ENCODE data around the gene ARHGAP15. TPM values are rescaled to one million over a fixed set of nuclear protein-coding genes. Genes with fewer than 3 reads are reported as not detected.

Gene ARHGAP15
- total RNA-seq, 2 donors from 2014 or later: 0.41 to 4.3 TPM

DNA sequence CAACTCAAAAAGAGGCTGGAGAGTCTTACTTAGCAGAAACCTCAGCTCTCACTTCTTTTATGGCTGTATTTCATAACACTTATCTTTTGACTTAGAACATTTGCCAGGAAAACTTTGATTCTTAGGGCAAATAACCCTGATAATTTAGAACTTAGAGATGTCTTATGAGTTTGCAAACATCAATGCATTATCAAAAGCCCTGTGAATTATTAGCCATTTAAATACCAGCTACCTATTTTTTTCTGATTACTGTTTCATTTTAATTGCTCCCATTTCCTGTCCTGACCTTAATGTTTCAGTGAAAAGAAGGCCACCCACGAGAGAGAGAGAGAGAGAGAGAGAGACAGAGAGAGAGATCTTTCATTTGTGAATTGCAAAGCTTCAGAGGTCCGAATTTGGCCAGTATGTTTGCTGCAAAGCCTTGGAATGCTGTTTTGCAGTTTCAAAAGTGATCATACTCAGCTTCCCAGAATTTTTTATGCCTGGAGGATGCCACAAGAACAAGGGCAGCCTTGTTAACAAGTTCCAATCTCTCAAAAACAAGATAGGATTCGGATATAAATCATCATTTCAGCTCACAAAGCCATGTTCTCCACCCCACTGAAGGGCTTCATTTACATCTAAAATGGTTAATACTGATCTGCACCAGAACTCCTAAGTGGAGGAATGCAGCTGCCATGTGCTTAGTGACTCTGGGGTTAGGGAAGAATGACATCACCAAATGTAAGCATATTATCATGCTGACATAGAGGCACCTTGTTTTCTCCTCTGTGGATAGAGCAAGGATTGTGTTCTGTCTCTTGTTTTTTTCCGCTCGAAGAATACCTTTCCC is 478.2 kb downstream of the ARHGAP15 start:
- no peak for TF ChIP-seq POLR2A (IDR thresholded peaks at IDR 0.05)
- Histone ChIP-seq H3K36me3 (no peaks in the 10 kb centered on the region), H3K4me1 (replicated peaks) (no peaks in the 10 kb centered on the region), H3K27me3 (replicated peaks; ENCODE audit: insufficient read depth) (no peaks in the 10 kb centered on the region), H3K4me3 (no peak overlapping the region), H3K9me3 (no peaks in the 10 kb centered on the region), H3K27ac (no peak overlapping the region)
- 60% methylated on average over 5 of the region's 5 CpGs for WGBS
- DNase-seq (ENCODE audit: low spot score): no peak
- intact Hi-C loops (cut with DNase I): no loop called here

DNA sequence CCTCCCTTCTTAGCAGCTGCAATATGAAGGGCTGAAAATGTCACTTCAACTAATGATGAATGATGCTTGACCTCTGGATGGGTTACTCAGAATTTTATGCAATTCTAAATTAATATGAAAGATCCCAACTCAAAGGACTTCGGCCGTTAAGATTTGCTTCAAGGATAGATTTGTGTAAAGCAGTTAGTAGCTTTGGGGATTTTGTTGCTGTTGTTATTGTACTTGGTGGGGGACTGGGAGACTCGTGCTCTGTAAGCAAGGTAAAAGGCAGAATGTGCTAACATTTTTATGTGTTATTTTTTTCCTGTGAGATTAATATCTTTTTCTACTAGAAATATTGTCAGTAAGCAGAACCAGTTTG is 478.8 kb downstream of the ARHGAP15 start:
- TF ChIP-seq CTCF (IDR thresholded peaks at IDR 0.05): no peak
- TF ChIP-seq POLR2A (IDR thresholded peaks at IDR 0.05): no peak
- no peak for TF ChIP-seq POLR2AphosphoS5 (IDR thresholded peaks at IDR 0.05)
- Histone ChIP-seq H3K36me3 (no peaks in the 10 kb centered on the region), H3K4me3 (no peak overlapping the region), H3K27me3 (replicated peaks; ENCODE audit: insufficient read depth) (no peaks in the 10 kb centered on the region), H3K4me1 (replicated peaks) (no peaks in the 10 kb centered on the region), H3K27ac (no peak overlapping the region), H3K9me3 (no peaks in the 10 kb centered on the region)
- WGBS: 77% methylated on average over 3 of the region's 3 CpGs
- intact Hi-C loops (cut with DNase I): no loop called here
- no peak for DNase-seq (ENCODE audit: low spot score)

DNA sequence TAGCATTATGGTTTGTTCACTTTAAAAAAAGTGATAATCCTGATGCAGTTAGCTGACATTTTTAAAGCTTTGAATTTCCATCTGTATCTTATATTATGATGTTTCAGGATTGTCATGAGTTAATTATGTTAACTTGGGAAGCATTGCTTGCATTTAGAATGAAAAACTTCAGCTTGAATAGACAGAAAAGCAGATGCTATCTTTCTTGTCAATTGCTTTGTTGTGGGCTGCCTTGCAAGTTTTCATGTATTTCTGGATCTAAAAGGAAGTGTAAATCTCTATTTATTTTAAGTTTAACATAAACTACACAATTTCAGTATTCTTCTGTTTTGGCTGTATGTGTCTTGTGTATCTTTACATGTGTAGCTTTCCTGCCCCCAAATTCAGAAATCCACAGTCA is 479.5 kb downstream of the ARHGAP15 start:
- DNase-seq (ENCODE audit: low spot score): no peak
- no peak overlapping the region for H3K4me3 ChIP-seq
- H3K36me3 ChIP-seq: no peaks in the 10 kb centered on the region
- H3K27me3 ChIP-seq (replicated peaks; ENCODE audit: insufficient read depth): no peaks in the 10 kb centered on the region
- H3K4me1 ChIP-seq (replicated peaks): no peaks in the 10 kb centered on the region
- H3K9me3 ChIP-seq: no peaks in the 10 kb centered on the region
- no peak overlapping the region for H3K27ac ChIP-seq
- TF ChIP-seq CTCF (IDR thresholded peaks at IDR 0.05) (no peak), POLR2A (IDR thresholded peaks at IDR 0.05) (no peak), POLR2AphosphoS5 (IDR thresholded peaks at IDR 0.05) (no peak)
- intact Hi-C loops (cut with DNase I): no loop called here

DNA sequence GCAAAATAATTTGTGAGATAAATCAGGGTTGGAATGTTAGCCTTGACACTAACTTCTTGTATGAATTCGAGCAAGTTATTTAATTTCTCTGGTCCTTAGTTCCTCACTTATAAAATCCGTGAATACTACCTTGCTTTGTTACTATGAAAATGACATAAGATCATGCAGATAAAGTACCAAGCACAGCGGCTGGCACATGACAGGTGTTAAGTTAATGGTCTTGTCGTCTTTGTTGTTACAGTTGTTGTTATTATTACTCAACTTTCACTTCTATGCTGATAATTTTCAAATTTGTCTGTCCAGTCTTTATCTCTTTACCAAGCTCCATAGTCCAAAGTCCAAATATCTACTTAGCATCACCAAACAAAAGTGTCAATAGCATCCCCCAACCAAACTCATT is 482.1 kb downstream of the ARHGAP15 start:
- Histone ChIP-seq H3K4me3 (no peak overlapping the region), H3K27ac (no peak overlapping the region), H3K4me1 (replicated peaks) (no peaks in the 10 kb centered on the region), H3K9me3 (no peaks in the 10 kb centered on the region), H3K27me3 (replicated peaks; ENCODE audit: insufficient read depth) (no peaks in the 10 kb centered on the region), H3K36me3 (no peaks in the 10 kb centered on the region)
- no peak for TF ChIP-seq POLR2AphosphoS5 (IDR thresholded peaks at IDR 0.05)
- intact Hi-C loops (cut with DNase I): no loop called here
- DNase-seq (ENCODE audit: low spot score): no peak
- 68% methylated on average over 4 of the region's 4 CpGs for WGBS

DNA sequence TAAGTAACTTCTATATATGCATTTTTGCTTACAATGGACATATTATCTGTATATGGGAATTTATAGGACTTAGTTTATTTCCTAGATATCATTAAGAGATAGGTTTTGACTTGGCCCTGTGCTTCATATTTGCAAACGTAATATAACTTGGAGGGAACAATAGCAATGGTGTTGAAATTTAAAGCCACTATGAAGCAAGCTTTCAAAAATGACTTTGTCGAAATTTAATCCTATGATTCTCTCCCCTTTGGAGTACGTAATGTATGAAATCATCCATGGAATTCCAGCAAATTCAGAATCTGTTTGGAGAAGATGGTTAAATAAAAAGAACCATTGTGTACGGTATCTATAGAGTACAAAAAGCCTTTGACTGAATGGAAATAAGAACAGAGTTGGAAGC is 486.3 kb downstream of the ARHGAP15 start:
- Histone ChIP-seq H3K27ac (no peak overlapping the region), H3K36me3 (no peaks in the 10 kb centered on the region), H3K4me1 (replicated peaks) (no peaks in the 10 kb centered on the region), H3K9me3 (no peaks in the 10 kb centered on the region), H3K4me3 (no peak overlapping the region), H3K27me3 (replicated peaks; ENCODE audit: insufficient read depth) (no peaks in the 10 kb centered on the region)
- no peak for DNase-seq (ENCODE audit: low spot score)
- intact Hi-C loops (cut with DNase I): no loop called here
- TF ChIP-seq POLR2A (IDR thresholded peaks at IDR 0.05): no peak
- 56% methylated on average over 4 of the region's 4 CpGs for WGBS

DNA sequence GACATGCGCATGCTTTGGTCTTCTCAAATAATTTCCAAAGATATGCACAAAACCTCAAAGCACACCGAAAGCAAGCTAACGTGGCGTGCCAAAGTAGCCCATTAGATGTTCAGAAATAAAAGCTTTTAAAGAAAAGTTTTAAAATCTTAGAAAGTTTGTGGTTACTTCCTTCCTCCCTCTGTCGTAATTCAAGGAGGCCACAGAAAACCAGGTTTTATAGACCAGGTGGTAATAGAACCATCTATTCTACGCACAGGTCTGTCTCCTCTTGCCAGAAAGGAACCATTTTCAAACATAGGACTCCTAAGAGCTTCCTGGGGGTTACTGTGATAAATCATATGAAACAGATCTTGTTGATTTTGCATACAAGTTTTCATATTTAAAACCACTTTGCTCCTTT is 487.2 kb downstream of the ARHGAP15 start:
- WGBS: 89% methylated on average over 6 of the region's 6 CpGs
- no peak overlapping the region for H3K4me3 ChIP-seq
- intact Hi-C loops (cut with DNase I): no loop called here
- H3K4me1 ChIP-seq (replicated peaks): no peaks in the 10 kb centered on the region
- H3K9me3 ChIP-seq: no peaks in the 10 kb centered on the region
- no peak overlapping the region for H3K27ac ChIP-seq
- DNase-seq (ENCODE audit: low spot score): no peak
- TF ChIP-seq CTCF (IDR thresholded peaks at IDR 0.05) (no peak), POLR2A (IDR thresholded peaks at IDR 0.05) (no peak), POLR2AphosphoS5 (IDR thresholded peaks at IDR 0.05) (no peak)
- no peaks in the 10 kb centered on the region for H3K27me3 ChIP-seq (replicated peaks; ENCODE audit: insufficient read depth)
- H3K36me3 ChIP-seq: no peaks in the 10 kb centered on the region
